HEK293 (cell line): ENCODE data around the gene TIAM1.

Experiments used
- CTCF ChIA-PET: fragments of 350-600 bp; formaldehyde crosslinking; extraction: SDS; loops from one replicate; lab custom pipeline; 2021; ENCODE audit warnings: antibody characterized with exemption; lab: Yijun Ruan, JAX
- POLR2A ChIA-PET: fragments of 300-600 bp; formaldehyde crosslinking; extraction: SDS; loops from one replicate; lab custom pipeline; 2020; ENCODE audit warnings: antibody characterized with exemption, inconsistent platforms; lab: Yijun Ruan, JAX
- H3K27ac ChIP-seq: fragments of 200-500 bp; sonication (Bioruptor generic); 2 replicates; pipeline ENCODE4 v1.5.1; 2014; ENCODE audit warnings: low read depth, low read length, control low read depth, inconsistent platforms; ENCODE audit errors: extremely low read depth
- H3K36me3 ChIP-seq, 2 experiments: fragments of 200-500 bp in 1 of 2; sonication (Bioruptor generic) in 1 of 2; 1 replicate in 1 of 2; 2 replicates in 1 of 2; pipeline ENCODE4 v1.5.1; 2014 to 2017; ENCODE audit warnings: inconsistent platforms in 2 of 2, low read length in 2 of 2; ENCODE audit not compliant: control insufficient read depth in 2 of 2, insufficient read depth in 1 of 2
- H3K4me1 ChIP-seq: fragments of 200-500 bp; sonication (Bioruptor generic); 2 replicates; pipeline ENCODE4 v1.5.1; 2014; ENCODE audit warnings: mild to moderate bottlenecking, low read length, inconsistent platforms; ENCODE audit not compliant: control insufficient read depth, insufficient read depth
- H3K4me3 ChIP-seq: 2 replicates; pipeline ENCODE4 v1.5.1; 2011; ENCODE audit warnings: low read depth, mild to moderate bottlenecking, control low read depth, low read length, moderate library complexity
- H3K9me3 ChIP-seq: fragments of 200-500 bp; sonication (Bioruptor generic); 2 replicates; pipeline ENCODE4 v1.5.1; 2014; ENCODE audit warnings: low read depth, low read length, inconsistent platforms; ENCODE audit not compliant: control insufficient read depth, insufficient read depth
- BCL11B ChIP-seq: fragments of 450-650 bp; formaldehyde crosslinking; IDR thresholded peaks from 2 replicates; pipeline ENCODE4 v1.5.1; 2016; ENCODE audit warnings: low read depth, missing biosample characterization, missing genetic modification characterization
- EGR2 ChIP-seq: fragments of 450-650 bp; formaldehyde crosslinking; IDR thresholded peaks from 2 replicates; pipeline ENCODE4 v1.5.1; 2016; ENCODE audit warnings: low read depth, missing biosample characterization, missing genetic modification characterization
- GLIS2 ChIP-seq: fragments of 450-650 bp; formaldehyde crosslinking; IDR thresholded peaks from 2 replicates; pipeline ENCODE4 v1.5.1; 2016; ENCODE audit warnings: missing biosample characterization, missing genetic modification characterization
- OSR2 ChIP-seq: fragments of 450-650 bp; formaldehyde crosslinking; IDR thresholded peaks from 2 replicates; pipeline ENCODE4 v1.5.1; 2016; ENCODE audit warnings: missing biosample characterization, missing genetic modification characterization
- PBX3 ChIP-seq: sonication (generic); formaldehyde crosslinking; IDR thresholded peaks from 2 replicates; pipeline ENCODE4 v1.8.1; 2022; ENCODE audit warnings: mild to moderate bottlenecking, moderate library complexity, missing genetic modification reagents
- SCRT1 ChIP-seq: fragments of 450-650 bp; formaldehyde crosslinking; IDR thresholded peaks from 2 replicates; pipeline ENCODE4 v1.5.1; 2016; ENCODE audit warnings: missing biosample characterization, missing genetic modification characterization, borderline replicate concordance
- ZBTB1 ChIP-seq: fragments of 450-650 bp; formaldehyde crosslinking; IDR thresholded peaks from 2 replicates; pipeline ENCODE4 v1.5.1; 2016; ENCODE audit warnings: missing biosample characterization, missing genetic modification characterization
- ZBTB7A ChIP-seq: fragments of 450-650 bp; formaldehyde crosslinking; IDR thresholded peaks from 2 replicates; pipeline ENCODE4 v1.5.1; 2016; ENCODE audit warnings: low read depth, missing biosample characterization, missing genetic modification characterization
- ZFHX2 ChIP-seq: fragments of 450-650 bp; formaldehyde crosslinking; conservative IDR thresholded peaks from 2 replicates; pipeline ENCODE4 v1.5.1; 2016; ENCODE audit warnings: missing biosample characterization, missing genetic modification characterization
- ZNF121 ChIP-seq: fragments of 450-650 bp; formaldehyde crosslinking; IDR thresholded peaks from 2 replicates; pipeline ENCODE4 v1.5.1; 2016; ENCODE audit warnings: missing biosample characterization, missing genetic modification characterization
- ZNF157 ChIP-seq: fragments of 450-650 bp; formaldehyde crosslinking; IDR thresholded peaks from 2 replicates; pipeline ENCODE4 v1.5.1; 2016; ENCODE audit warnings: missing biosample characterization, missing genetic modification characterization
- ZNF2 ChIP-seq: fragments of 450-650 bp; formaldehyde crosslinking; IDR thresholded peaks from 2 replicates; pipeline ENCODE4 v1.5.1; 2016; ENCODE audit warnings: missing biosample characterization, missing genetic modification characterization
- ZNF248 ChIP-seq: fragments of 450-650 bp; formaldehyde crosslinking; IDR thresholded peaks from 2 replicates; pipeline ENCODE4 v1.5.1; 2017; ENCODE audit warnings: missing biosample characterization, missing genetic modification characterization
- ZNF341 ChIP-seq: fragments of 450-650 bp; formaldehyde crosslinking; IDR thresholded peaks from 2 replicates; pipeline ENCODE4; 2016; ENCODE audit warnings: low read depth, missing biosample characterization, missing genetic modification characterization
- ZNF354C ChIP-seq: fragments of 450-650 bp; formaldehyde crosslinking; IDR thresholded peaks from 2 replicates; pipeline ENCODE4 v1.5.1; 2016; ENCODE audit warnings: missing biosample characterization, missing genetic modification characterization, low read depth, borderline replicate concordance
- ZNF416 ChIP-seq: fragments of 450-650 bp; formaldehyde crosslinking; IDR thresholded peaks from 2 replicates; pipeline ENCODE4 v1.5.1; 2016; ENCODE audit warnings: missing biosample characterization, missing genetic modification characterization
- ZNF473 ChIP-seq: fragments of 450-650 bp; formaldehyde crosslinking; IDR thresholded peaks from 2 replicates; pipeline ENCODE4 v1.5.1; 2017; ENCODE audit warnings: missing biosample characterization, missing genetic modification characterization
- ZNF571 ChIP-seq: fragments of 450-650 bp; formaldehyde crosslinking; IDR thresholded peaks from 2 replicates; pipeline ENCODE4 v1.5.0; 2017; ENCODE audit warnings: missing biosample characterization, missing genetic modification characterization
- ZNF621 ChIP-seq: fragments of 450-650 bp; formaldehyde crosslinking; IDR thresholded peaks from 2 replicates; pipeline ENCODE4 v1.5.1; 2017; ENCODE audit warnings: missing biosample characterization, missing genetic modification characterization
- ZNF76 ChIP-seq: fragments of 450-650 bp; formaldehyde crosslinking; IDR thresholded peaks from 2 replicates; pipeline ENCODE4; 2016; ENCODE audit warnings: low read depth, missing biosample characterization, missing genetic modification characterization, borderline replicate concordance
- ZNF777 ChIP-seq: fragments of 450-650 bp; formaldehyde crosslinking; IDR thresholded peaks from 2 replicates; pipeline ENCODE4 v1.5.1; 2017; ENCODE audit warnings: missing biosample characterization, missing genetic modification characterization, borderline replicate concordance
- ZSCAN18 ChIP-seq: fragments of 450-650 bp; formaldehyde crosslinking; IDR thresholded peaks from 2 replicates; pipeline ENCODE4 v1.5.1; 2016; ENCODE audit warnings: missing biosample characterization, missing genetic modification characterization
- TF ChIP-seq, protein P1 (sequence below): fragments of 450-650 bp; formaldehyde crosslinking; IDR thresholded peaks from 2 replicates; pipeline ENCODE4 v1.5.1; 2017; ENCODE audit warnings: missing biosample characterization, missing genetic modification characterization

Gene TIAM1

GRCh38 chr21:31140025-31140424 is 204.0 kb downstream of the TIAM1 start:
- Histone ChIP-seq H3K27ac (no peak overlapping the region), H3K36me3 (peaks cover 0 to 12% of the 10 kb centered on the region in 2 experiments), H3K9me3 (no peaks in the 10 kb centered on the region), H3K4me1 (no peaks in the 10 kb centered on the region; the same call in 1 of the 2 replicates), H3K4me3 (no peak overlapping the region)
- CTCF ChIA-PET: no interaction called here
- TF ChIP-seq EGR2 (tag by site-specific recombination): peak; percentile 78
- no peak for TF ChIP-seq ZNF621 (tag by site-specific recombination)
- peak; percentile 62 for TF ChIP-seq ZFHX2 (tag by site-specific recombination)
- POLR2A ChIA-PET: no interaction called here

- Histone ChIP-seq H3K27ac (no peak overlapping the region), H3K4me3 (no peak overlapping the region), H3K9me3 (no peaks in the 10 kb centered on the region), H3K36me3 (peaks cover 0 to 23% of the 10 kb centered on the region in 2 experiments), H3K4me1 (no peaks in the 10 kb centered on the region; the same call in 1 of the 2 replicates)
- TF ChIP-seq ZBTB1: no peak
- no peak for TF ChIP-seq ZNF416 (tag by site-specific recombination)
- TF ChIP-seq ZSCAN18 (tag by site-specific recombination): no peak
- no peak for TF ChIP-seq ZNF121
- TF ChIP-seq ZBTB7A (tag by site-specific recombination): no peak
- no peak for TF ChIP-seq ZNF621 (tag by site-specific recombination)
- TF ChIP-seq ZNF2 (tag by site-specific recombination): no peak
- TF ChIP-seq PBX3 (CRISPR knock-in tag): no peak
- no peak for TF ChIP-seq ZNF76
- no peak for TF ChIP-seq GLIS2 (tag by site-specific recombination)
- TF ChIP-seq, protein P1, sequence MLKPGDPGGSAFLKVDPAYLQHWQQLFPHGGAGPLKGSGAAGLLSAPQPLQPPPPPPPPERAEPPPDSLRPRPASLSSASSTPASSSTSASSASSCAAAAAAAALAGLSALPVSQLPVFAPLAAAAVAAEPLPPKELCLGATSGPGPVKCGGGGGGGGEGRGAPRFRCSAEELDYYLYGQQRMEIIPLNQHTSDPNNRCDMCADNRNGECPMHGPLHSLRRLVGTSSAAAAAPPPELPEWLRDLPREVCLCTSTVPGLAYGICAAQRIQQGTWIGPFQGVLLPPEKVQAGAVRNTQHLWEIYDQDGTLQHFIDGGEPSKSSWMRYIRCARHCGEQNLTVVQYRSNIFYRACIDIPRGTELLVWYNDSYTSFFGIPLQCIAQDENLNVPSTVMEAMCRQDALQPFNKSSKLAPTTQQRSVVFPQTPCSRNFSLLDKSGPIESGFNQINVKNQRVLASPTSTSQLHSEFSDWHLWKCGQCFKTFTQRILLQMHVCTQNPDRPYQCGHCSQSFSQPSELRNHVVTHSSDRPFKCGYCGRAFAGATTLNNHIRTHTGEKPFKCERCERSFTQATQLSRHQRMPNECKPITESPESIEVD (tag by site-specific recombination): no peak
- TF ChIP-seq ZNF248: no peak
- TF ChIP-seq BCL11B (tag by site-specific recombination): no peak
- TF ChIP-seq SCRT1 (tag by site-specific recombination): no peak
- TF ChIP-seq ZNF571 (tag by site-specific recombination): no peak
- no peak for TF ChIP-seq ZNF354C
- POLR2A ChIA-PET: no interaction called here
- CTCF ChIA-PET: interaction anchor here (0.7 kb wide), 2 partner anchors 329 to 1120 kb away, joined by 3 read pairs; no protein-coding TSS in a partner anchor
Observed at GRCh38 chr21:31137960-31138359, 206.1 kb downstream of the TIAM1 start.

GRCh38 chr21:31136891-31137290 is 207.2 kb downstream of the TIAM1 start:
- TF ChIP-seq ZNF121: no peak
- TF ChIP-seq OSR2 (tag by site-specific recombination): peak; percentile 54; the same call in 1 of the 2 replicates
- no peak for TF ChIP-seq ZNF473 (tag by site-specific recombination)
- no peak for TF ChIP-seq ZNF157 (tag by site-specific recombination)
- no peak for TF ChIP-seq ZNF777 (tag by site-specific recombination)
- no peak for TF ChIP-seq ZNF341
- ChIA-PET POLR2A (no interaction called here), CTCF (interaction anchor here (0.5 kb wide), 1 partner anchor 62 kb away, joined by 3 read pairs; no protein-coding TSS in a partner anchor)
- Histone ChIP-seq H3K4me1 (no peaks in the 10 kb centered on the region; the same call in 1 of the 2 replicates), H3K4me3 (no peak overlapping the region), H3K9me3 (no peaks in the 10 kb centered on the region), H3K27ac (no peak overlapping the region), H3K36me3 (peaks cover 0 to 28% of the 10 kb centered on the region in 2 experiments)
